Sciatic nerve (tissue), 2 donors: Measurements from ENCODE around the gene GGT6. TPM values are rescaled to one million over a fixed set of nuclear protein-coding genes. Genes with fewer than 3 reads are reported as not detected.

Experiments used
- ATAC-seq: fragments of 200-7000 bp; cut with Tn5 transposase; one replicate; pipeline ENCODE4 v1.9.1; 2020; ENCODE audit warnings: mild to moderate bottlenecking, moderate library complexity
- DNase-seq: peaks from one replicate; pipeline ENCODE4 v3.0.0-alpha.2; 2020; ENCODE audit warnings: low spot score
- intact Hi-C: fragments of 100-400 bp; cut with DNase I; formaldehyde crosslinking; loops from one replicate; pipeline ENCODE4 v1.14.2; 2022
- total RNA-seq: library from RNA; stranded (reverse); fragmentation: NEBNext Ultra II Directional; extraction: Animal tissue kit (Norgen Biotek cat#: 25700); gene quantifications from one replicate; pipeline ENCODE4 v1.2.1, GENCODE V29; 2021
- donor health status: DM: no; HTN: no; CAD: no.
- donor health status: DM: no; HTN: no; CAD: no.

GGT6 gene
- total RNA-seq, 1 donor from 2014 or later, result not detected

- DNase-seq (no peak), ATAC-seq (no peak)
- intact Hi-C loops, result no loop called here
These were observed 2.6 kb downstream of the GGT6 start for GRCh38 chr17:4557626-4558346.

- DNase-seq (no peak), ATAC-seq (no peak)
- intact Hi-C loops, result no loop called here
These were observed 3.4 kb downstream of the GGT6 start for GRCh38 chr17:4556996-4557395.

GRCh38 chr17:4555873-4556759 lies 4.3 kb downstream of the GGT6 start:
- ATAC-seq (no peak), DNase-seq (no peak)
- intact Hi-C loops, result no loop called here

- DNase-seq (peak; percentile 98), ATAC-seq (peak; percentile 98)
- intact Hi-C loops, result no loop called here
These were observed 5.2 kb downstream of the GGT6 start, which contains the start of gene MYBBP1A for GRCh38 chr17:4554997-4555799. Gene MYBBP1A, minus strand, starts transcription at chr17:4555384. Its CDS starts 60 bp downstream, at chr17:4555324.

- ATAC-seq (peak; percentile 1), DNase-seq (peak; percentile 63)
- intact Hi-C loops, result no loop called here
These were observed 5.9 kb downstream of the GGT6 start for GRCh38 chr17:4554441-4554996.

GRCh38 chr17:4553669-4554068 lies 6.7 kb downstream of the GGT6 start:
- ATAC-seq (no peak), DNase-seq (no peak)
- intact Hi-C loops, result no loop called here

- intact Hi-C loops, result no loop called here
- ATAC-seq (no peak), DNase-seq (no peak)
These were observed 8.4 kb downstream of the GGT6 start for GRCh38 chr17:4551796-4552525.

GRCh38 chr17:4551141-4551540 lies 9.2 kb downstream of the GGT6 start:
- DNase-seq (no peak), ATAC-seq (no peak)
- intact Hi-C loops, result no loop called here

GRCh38 chr17:4550534-4551039 lies 9.8 kb downstream of the GGT6 start:
- no peak for ATAC-seq
- intact Hi-C loops, result no loop called here
- DNase-seq, result no peak

GRCh38 chr17:4549781-4550533 lies 10.4 kb downstream of the GGT6 start:
- intact Hi-C loops, result no loop called here
- ATAC-seq (no peak), DNase-seq (no peak)

- intact Hi-C loops, result no loop called here
- no peak for ATAC-seq
- DNase-seq, result no peak
These were observed 11.5 kb downstream of the GGT6 start for GRCh38 chr17:4548721-4549531.

GRCh38 chr17:4548061-4548461 lies 12.3 kb downstream of the GGT6 start:
- ATAC-seq, result no peak
- DNase-seq, result no peak
- intact Hi-C loops, result no loop called here

GRCh38 chr17:4547118-4547906 lies 13.1 kb downstream of the GGT6 start:
- intact Hi-C loops, result no loop called here
- DNase-seq (no peak), ATAC-seq (no peak)

- intact Hi-C loops, result no loop called here
- ATAC-seq (no peak), DNase-seq (no peak)
These were observed 15.0 kb downstream of the GGT6 start for GRCh38 chr17:4545217-4545951.

- DNase-seq (no peak), ATAC-seq (no peak)
- intact Hi-C loops, result no loop called here
These were observed 15.5 kb downstream of the GGT6 start for GRCh38 chr17:4544951-4545216.
